Gastrocnemius medialis (tissue), 4 donors: ENCODE measurements around the gene ADCY9. TPM values are rescaled to one million over a fixed set of nuclear protein-coding genes. Genes with fewer than 3 reads are reported as not detected.

ENCODE experiments used
- ATAC-seq, 2 donors: fragments of 150-250 bp; one replicate each; pipeline ENCODE4 v1.9.1; 2016
- DNase-seq, 2 donors: peaks; one replicate each; pipeline ENCODE4 v3.0.0-alpha.2; 2019
- H3K27ac ChIP-seq, 4 donors: fragments of 200-600 bp; sonication (generic); 1 replicate in 1 of 4; 2 replicates in 3 of 4; pipeline ENCODE4 v1.5.1; 2016 to 2018; ENCODE audit warnings: mild to moderate bottlenecking in 2 of 4, moderate library complexity in 1 of 4
- H3K27me3 ChIP-seq, 3 donors: fragments of 200-600 bp; sonication (generic) in 2 of 3; 1 replicate in 1 of 3; 2 replicates in 2 of 3; pipeline versions ENCODE4 v1.5.1 to v1.6.0; 2016 to 2019; ENCODE audit warnings: mild to moderate bottlenecking in 1 of 3, moderate library complexity in 1 of 3
- H3K36me3 ChIP-seq, 2 donors: fragments of 200-600 bp; sonication (generic) in 1 of 2; one replicate each; pipeline ENCODE4 v1.5.1; 2017 to 2018
- H3K4me1 ChIP-seq, 2 donors: fragments of 200-600 bp; sonication (generic) in 1 of 2; one replicate each; pipeline ENCODE4 v1.5.1; 2016 to 2017; ENCODE audit warnings: mild to moderate bottlenecking in 2 of 2
- H3K4me3 ChIP-seq, 4 donors: fragments of 200-600 bp; sonication (generic) in 3 of 4; 1 replicate in 1 of 4; 2 replicates in 3 of 4; pipeline ENCODE4 v1.5.1; 2016 to 2019; ENCODE audit warnings: mild to moderate bottlenecking in 2 of 4
- H3K9me3 ChIP-seq, 3 donors: fragments of 200-600 bp; sonication (generic) in 2 of 3; 1 replicate in 1 of 3; 2 replicates in 2 of 3; pipeline ENCODE4 v1.5.1; 2016 to 2019
- CTCF ChIP-seq, 5 experiments: fragments of 450-650 bp in 3 of 5; fragments of 200-600 bp in 2 of 5; sonication (generic) in 2 of 5; IDR thresholded peaks in 4 of 5; conservative IDR thresholded peaks in 1 of 5; 1 replicate in 4 of 5; 2 replicates in 1 of 5; pipeline ENCODE4 v1.5.1; 2016 to 2019; ENCODE audit warnings: antibody characterized with exemption in 5 of 5, mild to moderate bottlenecking in 3 of 5, moderate library complexity in 3 of 5
- POLR2A ChIP-seq, 2 donors: fragments of 450-650 bp; IDR thresholded peaks; one replicate each; pipeline ENCODE4 v1.6.1; 2017; ENCODE audit warnings: antibody characterized with exemption in 2 of 2, mild to moderate bottlenecking in 2 of 2, moderate library complexity in 2 of 2
- in situ Hi-C, 4 donors: fragments of 200-750 bp; cut with MboI; loops; one replicate each; pipeline versions ENCODE4 v1.15.0 to v1.8.0; 2017; ENCODE audit warnings: low sequenced_read_pairs in 4 of 4
- intact Hi-C: fragments of 100-400 bp; cut with DNase I; formaldehyde crosslinking; loops from one replicate; pipeline ENCODE4 v1.15.1; 2023; ENCODE audit warnings: low total_unique reads
- total RNA-seq, 4 donors: library from RNA; depleted of rRNA; stranded (reverse); fragments of >200 nt; gene quantifications; one replicate each; pipeline versions ENCODE4 v1.1.0 to v1.2.3, GENCODE V29; 2016

The ADCY9 gene
- total RNA-seq, 4 donors from 2014 or later = 84.9 to 223 (median 163) TPM

GRCh38 chr16:3971261-3971660 lies 145.0 kb downstream of the ADCY9 start:
- Histone ChIP-seq H3K4me3 (no peak overlapping the region), H3K4me1 (no peaks in the 10 kb centered on the region), H3K27ac (no peak overlapping the region), H3K27me3 (no peaks in the 10 kb centered on the region), H3K9me3 (no peaks in the 10 kb centered on the region), H3K36me3 (peaks cover 0 to 48% of the 10 kb centered on the region in 2 donors)
- ATAC-seq (no peak), DNase-seq (no peak)
- in situ Hi-C loops = no loop called here
- intact Hi-C loops = no loop called here
- no peak for TF ChIP-seq CTCF (IDR thresholded peaks at IDR 0.05 in 4 of 5, conservative IDR thresholded peaks at IDR 0.05 in 1 of 5)
- no peak for TF ChIP-seq POLR2A (IDR thresholded peaks at IDR 0.05)

GRCh38 chr16:3968551-3968950 lies 147.7 kb downstream of the ADCY9 start:
- in situ Hi-C loops = no loop called here
- H3K9me3 ChIP-seq = no peaks in the 10 kb centered on the region
- TF ChIP-seq CTCF (IDR thresholded peaks at IDR 0.05 in 4 of 5, conservative IDR thresholded peaks at IDR 0.05 in 1 of 5) (no peak), POLR2A (IDR thresholded peaks at IDR 0.05) (no peak)
- H3K36me3 ChIP-seq = peaks cover 0 to 39% of the 10 kb centered on the region in 2 donors
- intact Hi-C loops = no loop called here
- DNase-seq (no peak), ATAC-seq (no peak)
- H3K4me3 ChIP-seq = no peak overlapping the region
- H3K27me3 ChIP-seq = no peaks in the 10 kb centered on the region
- H3K27ac ChIP-seq = peak overlapping the region in 1 of 4 donors; percentile 41
- no peaks in the 10 kb centered on the region for H3K4me1 ChIP-seq

GRCh38 chr16:3966681-3967080 lies 149.6 kb downstream of the ADCY9 start:
- no peak overlapping the region for H3K4me3 ChIP-seq
- no peak for TF ChIP-seq POLR2A (IDR thresholded peaks at IDR 0.05)
- TF ChIP-seq CTCF (IDR thresholded peaks at IDR 0.05 in 4 of 5, conservative IDR thresholded peaks at IDR 0.05 in 1 of 5) = no peak
- H3K4me1 ChIP-seq = peaks cover 11 to 13% of the 10 kb centered on the region in 2 donors
- H3K9me3 ChIP-seq = no peaks in the 10 kb centered on the region
- in situ Hi-C loops = no loop called here
- H3K27ac ChIP-seq = no peak overlapping the region
- H3K36me3 ChIP-seq = peaks cover 0 to 35% of the 10 kb centered on the region in 2 donors
- intact Hi-C loops = no loop called here
- no peak for ATAC-seq
- no peaks in the 10 kb centered on the region for H3K27me3 ChIP-seq
- no peak for DNase-seq

GRCh38 chr16:3965781-3966582 lies 150.3 kb downstream of the ADCY9 start:
- no peaks in the 10 kb centered on the region for H3K27me3 ChIP-seq
- no peak overlapping the region for H3K27ac ChIP-seq
- intact Hi-C loops = no loop called here
- in situ Hi-C loops = no loop called here
- no peaks in the 10 kb centered on the region for H3K9me3 ChIP-seq
- peaks cover 0 to 31% of the 10 kb centered on the region in 2 donors for H3K36me3 ChIP-seq
- no peak overlapping the region for H3K4me3 ChIP-seq
- TF ChIP-seq POLR2A (IDR thresholded peaks at IDR 0.05) (no peak), CTCF (IDR thresholded peaks at IDR 0.05 in 4 of 5, conservative IDR thresholded peaks at IDR 0.05 in 1 of 5) (no peak)
- DNase-seq (no peak), ATAC-seq (no peak)
- peaks cover 18 to 20% of the 10 kb centered on the region in 2 donors for H3K4me1 ChIP-seq
